Measurements from ENCODE around the gene RBM18. TPM values are rescaled to one million over a fixed set of nuclear protein-coding genes. Genes with fewer than 3 reads are reported as not detected.

Gene RBM18
- polyA plus RNA-seq, 2 donors, result 3.1 to 6.3 TPM

DNA sequence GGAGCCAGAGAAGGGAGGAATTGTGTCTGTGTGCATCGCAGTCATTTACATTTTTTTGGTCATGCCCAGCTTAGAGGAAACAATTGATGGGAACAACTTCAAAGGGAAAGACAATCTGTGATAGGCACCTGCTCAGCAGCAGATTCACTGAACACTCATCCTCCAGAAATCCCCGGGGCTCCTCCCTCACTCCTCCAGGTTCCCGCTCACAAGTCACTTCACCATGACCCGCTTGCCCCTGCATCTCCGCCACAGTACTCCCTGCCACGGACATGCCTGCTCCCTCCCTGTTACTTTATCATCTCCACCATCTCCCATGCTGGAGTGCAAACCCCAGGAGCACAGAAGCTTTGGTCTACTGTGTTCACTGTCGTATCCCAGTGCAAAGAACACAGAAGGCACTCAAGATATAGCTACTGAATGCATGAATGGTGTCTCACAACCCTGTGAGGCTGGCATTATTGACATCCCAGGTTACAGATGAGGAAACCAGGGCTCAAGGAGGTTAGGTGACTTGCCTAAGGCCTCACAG is 52.1 kb downstream of the RBM18 start:
- Histone ChIP-seq H3K4me3 (ENCODE audit: low read depth in 1 of 2, low read length in 2 of 2) (no peak overlapping the region), H3K27me3 (ENCODE audit: control insufficient read depth in 1 of 2, insufficient read depth in 2 of 2, low read length in 2 of 2) (peaks cover 0 to 3% of the 10 kb centered on the region in 2 donors), H3K36me3 (ENCODE audit: control insufficient read depth in 2 of 2, insufficient read depth in 2 of 2, low read length in 1 of 2) (no peaks in the 10 kb centered on the region), H3K4me1 (ENCODE audit: control insufficient read depth in 2 of 2, insufficient read depth in 2 of 2, low read length in 1 of 2) (peaks cover 4 to 9% of the 10 kb centered on the region in 2 donors), H3K27ac (ENCODE audit: low read depth in 2 of 2, low read length in 1 of 2) (no peak overlapping the region), H3K9me3 (ENCODE audit: control insufficient read depth in 2 of 2, insufficient read depth in 1 of 2, low read depth in 1 of 2, low read length in 1 of 2) (no peaks in the 10 kb centered on the region)
- WGBS, 2 donors, result 73 to 75% methylated on average over 7 of the region's 7 CpGs

DNA sequence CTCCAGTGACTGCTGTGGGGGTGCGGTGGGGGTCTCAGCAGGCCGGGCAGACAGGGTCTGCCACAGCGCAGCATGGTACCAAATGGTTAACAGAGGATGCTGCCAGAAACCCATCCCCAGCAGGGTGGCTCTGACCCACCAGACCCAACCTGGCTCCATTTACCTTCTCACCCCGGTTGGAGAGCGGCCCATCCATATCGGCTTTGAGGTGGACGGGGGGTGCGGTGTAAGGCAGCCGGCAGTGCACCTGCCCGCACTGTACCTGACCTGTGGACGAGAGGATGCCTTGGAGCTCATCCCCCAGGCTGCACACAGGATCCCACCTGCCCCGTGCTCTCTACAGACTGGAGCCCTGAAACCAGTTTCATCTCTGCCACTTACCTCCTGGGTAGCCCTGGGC is 55.2 kb downstream of the RBM18 start:
- H3K9me3 ChIP-seq (ENCODE audit: control insufficient read depth in 2 of 2, insufficient read depth in 1 of 2, low read depth in 1 of 2, low read length in 1 of 2), result no peaks in the 10 kb centered on the region
- H3K4me3 ChIP-seq (ENCODE audit: low read depth in 1 of 2, low read length in 2 of 2), result no peak overlapping the region
- H3K27ac ChIP-seq (ENCODE audit: low read depth in 2 of 2, low read length in 1 of 2), result no peak overlapping the region
- H3K4me1 ChIP-seq (ENCODE audit: control insufficient read depth in 2 of 2, insufficient read depth in 2 of 2, low read length in 1 of 2), result peaks cover 4 to 9% of the 10 kb centered on the region in 2 donors
- 95 to 96% methylated on average over 12 of the region's 12 CpGs for WGBS, 2 donors
- no peaks in the 10 kb centered on the region for H3K36me3 ChIP-seq (ENCODE audit: control insufficient read depth in 2 of 2, insufficient read depth in 2 of 2, low read length in 1 of 2)
- peaks cover 0 to 3% of the 10 kb centered on the region in 2 donors for H3K27me3 ChIP-seq (ENCODE audit: control insufficient read depth in 1 of 2, insufficient read depth in 2 of 2, low read length in 2 of 2)

DNA sequence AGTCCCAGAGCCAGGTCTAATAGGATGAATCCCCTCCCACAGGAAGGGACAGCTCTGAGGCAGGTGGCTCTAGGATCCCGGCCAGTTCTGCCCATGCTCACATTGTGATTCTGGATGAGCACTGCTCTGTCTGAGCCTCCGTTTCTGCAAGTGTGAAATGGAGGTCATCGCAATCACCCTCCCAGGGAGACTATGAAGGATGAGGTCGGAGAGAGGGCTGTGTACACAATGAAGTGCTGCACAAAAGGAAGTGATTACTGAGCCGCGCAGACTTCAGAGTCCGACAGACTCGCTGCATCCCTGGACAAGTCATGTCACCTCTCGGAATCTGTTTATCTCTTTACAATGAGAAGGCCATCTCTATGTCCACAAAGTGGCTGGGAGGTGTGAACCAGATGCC is 57.5 kb downstream of the RBM18 start:
- Histone ChIP-seq H3K27ac (ENCODE audit: low read depth in 2 of 2, low read length in 1 of 2) (no peak overlapping the region), H3K36me3 (ENCODE audit: control insufficient read depth in 2 of 2, insufficient read depth in 2 of 2, low read length in 1 of 2) (no peaks in the 10 kb centered on the region), H3K4me1 (ENCODE audit: control insufficient read depth in 2 of 2, insufficient read depth in 2 of 2, low read length in 1 of 2) (no peaks in the 10 kb centered on the region), H3K27me3 (ENCODE audit: control insufficient read depth in 1 of 2, insufficient read depth in 2 of 2, low read length in 2 of 2) (no peaks in the 10 kb centered on the region), H3K9me3 (ENCODE audit: control insufficient read depth in 2 of 2, insufficient read depth in 1 of 2, low read depth in 1 of 2, low read length in 1 of 2) (no peaks in the 10 kb centered on the region), H3K4me3 (ENCODE audit: low read depth in 1 of 2, low read length in 2 of 2) (no peak overlapping the region)
- WGBS, 2 donors, result 61 to 80% methylated on average over 9 of the region's 9 CpGs

DNA sequence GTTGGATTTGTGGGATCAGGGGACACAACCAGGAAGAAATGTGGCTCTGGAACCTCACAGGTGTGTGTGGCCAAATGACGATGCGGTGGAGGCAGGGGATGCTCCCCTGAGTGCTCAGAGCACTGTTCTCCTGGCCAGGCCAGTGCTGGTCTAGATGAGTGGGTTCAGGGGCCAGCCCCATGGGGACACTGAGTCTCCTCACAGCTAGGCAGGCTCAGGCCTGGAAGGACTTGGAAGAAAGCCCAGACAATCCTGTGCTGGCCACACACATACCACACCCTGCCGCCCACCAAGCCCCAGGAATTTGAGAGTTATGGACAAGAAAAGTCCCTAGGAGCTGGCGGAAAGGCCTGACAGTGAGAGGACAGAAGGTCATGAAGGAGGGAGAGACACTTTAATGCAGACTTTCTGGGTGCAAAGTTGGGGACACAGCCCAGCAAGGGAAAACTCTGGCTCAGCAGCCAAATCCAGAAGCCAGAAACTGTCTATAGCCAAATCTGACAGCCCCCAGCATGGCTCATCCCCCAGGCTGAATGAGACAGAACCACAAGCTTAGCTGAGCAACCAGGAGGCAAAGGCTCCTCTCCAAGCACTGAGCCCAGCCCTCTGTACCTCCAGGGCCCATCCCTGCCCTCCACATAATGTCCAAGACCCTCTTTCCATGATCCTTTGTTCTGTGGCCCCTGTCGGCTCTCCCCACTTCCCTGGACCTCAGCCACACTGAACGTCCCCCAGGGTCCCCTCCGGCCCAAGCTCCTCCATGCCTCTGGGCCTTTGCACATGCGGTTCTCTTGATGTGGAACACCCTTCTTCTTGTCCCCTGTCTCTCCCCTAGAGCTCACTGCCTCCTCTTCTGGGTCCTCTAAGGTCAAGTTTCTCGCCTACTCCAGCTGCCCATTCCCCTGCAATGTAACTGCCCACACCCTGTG is 58.3 kb downstream of the RBM18 start:
- H3K9me3 ChIP-seq (ENCODE audit: control insufficient read depth in 2 of 2, insufficient read depth in 1 of 2, low read depth in 1 of 2, low read length in 1 of 2), result no peaks in the 10 kb centered on the region
- H3K4me3 ChIP-seq (ENCODE audit: low read depth in 1 of 2, low read length in 2 of 2), result no peak overlapping the region
- no peak overlapping the region for H3K27ac ChIP-seq (ENCODE audit: low read depth in 2 of 2, low read length in 1 of 2)
- no peaks in the 10 kb centered on the region for H3K36me3 ChIP-seq (ENCODE audit: control insufficient read depth in 2 of 2, insufficient read depth in 2 of 2, low read length in 1 of 2)
- H3K4me1 ChIP-seq (ENCODE audit: control insufficient read depth in 2 of 2, insufficient read depth in 2 of 2, low read length in 1 of 2), result no peaks in the 10 kb centered on the region
- 83 to 85% methylated on average over 9 of the region's 9 CpGs for WGBS, 2 donors
- H3K27me3 ChIP-seq (ENCODE audit: control insufficient read depth in 1 of 2, insufficient read depth in 2 of 2, low read length in 2 of 2), result no peaks in the 10 kb centered on the region

DNA sequence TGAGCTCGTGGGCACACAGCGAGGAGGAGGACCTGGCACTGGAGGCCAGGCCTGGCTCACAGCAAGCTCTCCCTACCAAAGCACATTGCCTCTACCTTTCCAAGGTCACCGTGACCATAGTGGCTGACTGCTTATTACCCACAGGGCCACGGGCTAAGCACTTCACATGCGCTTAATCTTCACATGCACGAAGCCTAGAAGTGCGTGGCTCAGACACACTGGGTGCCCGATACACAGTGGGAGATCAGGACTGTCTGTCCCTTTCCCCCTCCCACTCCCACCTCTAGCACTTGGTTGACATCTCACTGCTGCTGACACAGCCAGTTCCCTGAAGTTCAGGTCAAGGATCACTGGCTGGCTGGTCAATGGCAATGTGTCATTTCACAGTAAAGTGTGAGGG is 59.5 kb downstream of the RBM18 start:
- Histone ChIP-seq H3K27me3 (ENCODE audit: control insufficient read depth in 1 of 2, insufficient read depth in 2 of 2, low read length in 2 of 2) (no peaks in the 10 kb centered on the region), H3K36me3 (ENCODE audit: control insufficient read depth in 2 of 2, insufficient read depth in 2 of 2, low read length in 1 of 2) (no peaks in the 10 kb centered on the region), H3K27ac (ENCODE audit: low read depth in 2 of 2, low read length in 1 of 2) (no peak overlapping the region), H3K4me1 (ENCODE audit: control insufficient read depth in 2 of 2, insufficient read depth in 2 of 2, low read length in 1 of 2) (no peaks in the 10 kb centered on the region), H3K4me3 (ENCODE audit: low read depth in 1 of 2, low read length in 2 of 2) (no peak overlapping the region), H3K9me3 (ENCODE audit: control insufficient read depth in 2 of 2, insufficient read depth in 1 of 2, low read depth in 1 of 2, low read length in 1 of 2) (no peaks in the 10 kb centered on the region)
- WGBS, 2 donors, result 93 to 95% methylated on average over 8 of the region's 8 CpGs

DNA sequence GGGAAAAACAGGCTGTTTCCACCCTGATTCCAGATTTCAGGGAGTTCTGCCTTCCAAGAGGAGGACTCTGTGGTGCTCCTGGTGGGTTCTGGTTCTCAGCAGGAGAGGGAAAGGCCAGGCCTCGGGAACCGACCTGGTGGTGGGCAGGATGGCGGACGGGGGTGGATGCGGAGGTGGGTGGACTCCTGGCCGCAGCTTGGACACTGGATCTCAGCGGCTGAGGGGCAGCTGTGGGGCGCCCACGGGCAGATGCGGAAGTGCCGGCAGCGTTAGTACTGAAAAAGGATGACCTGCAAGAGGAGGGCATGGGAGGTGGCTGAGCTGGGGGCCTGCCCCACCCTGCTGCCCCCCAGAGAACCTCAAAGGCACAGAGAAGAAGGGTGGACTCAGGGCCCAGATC is 60.1 kb downstream of the RBM18 start:
- Histone ChIP-seq H3K27me3 (ENCODE audit: control insufficient read depth in 1 of 2, insufficient read depth in 2 of 2, low read length in 2 of 2) (no peaks in the 10 kb centered on the region), H3K36me3 (ENCODE audit: control insufficient read depth in 2 of 2, insufficient read depth in 2 of 2, low read length in 1 of 2) (no peaks in the 10 kb centered on the region), H3K4me3 (ENCODE audit: low read depth in 1 of 2, low read length in 2 of 2) (no peak overlapping the region), H3K4me1 (ENCODE audit: control insufficient read depth in 2 of 2, insufficient read depth in 2 of 2, low read length in 1 of 2) (no peaks in the 10 kb centered on the region), H3K9me3 (ENCODE audit: control insufficient read depth in 2 of 2, insufficient read depth in 1 of 2, low read depth in 1 of 2, low read length in 1 of 2) (no peaks in the 10 kb centered on the region), H3K27ac (ENCODE audit: low read depth in 2 of 2, low read length in 1 of 2) (no peak overlapping the region)
- WGBS, 2 donors, result 92 to 94% methylated on average over 12 of the region's 12 CpGs

DNA sequence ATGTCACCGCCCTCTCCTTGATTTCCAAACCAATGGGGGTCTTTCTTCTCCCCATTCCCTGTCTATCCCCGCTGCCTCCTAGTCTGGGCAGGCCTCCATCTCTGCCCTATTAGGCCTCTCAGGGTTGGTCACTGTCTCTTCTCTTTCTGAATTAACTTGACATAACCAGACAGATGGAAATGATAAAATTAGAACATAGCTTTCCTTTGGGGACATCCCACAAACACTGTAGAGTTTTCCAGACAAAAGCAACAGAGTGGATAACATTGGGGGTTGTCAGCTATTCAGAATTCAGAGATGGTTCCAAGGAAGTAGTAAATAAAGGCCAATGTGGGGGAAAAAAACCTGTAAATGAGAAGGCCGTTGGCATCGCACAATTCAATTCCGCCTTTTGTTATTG is 60.6 kb downstream of the RBM18 start:
- H3K4me3 ChIP-seq (ENCODE audit: low read depth in 1 of 2, low read length in 2 of 2), result no peak overlapping the region
- no peaks in the 10 kb centered on the region for H3K9me3 ChIP-seq (ENCODE audit: control insufficient read depth in 2 of 2, insufficient read depth in 1 of 2, low read depth in 1 of 2, low read length in 1 of 2)
- 94 to 96% methylated on average over 5 of the region's 5 CpGs for WGBS, 2 donors
- H3K4me1 ChIP-seq (ENCODE audit: control insufficient read depth in 2 of 2, insufficient read depth in 2 of 2, low read length in 1 of 2), result no peaks in the 10 kb centered on the region
- H3K27ac ChIP-seq (ENCODE audit: low read depth in 2 of 2, low read length in 1 of 2), result no peak overlapping the region
- no peaks in the 10 kb centered on the region for H3K27me3 ChIP-seq (ENCODE audit: control insufficient read depth in 1 of 2, insufficient read depth in 2 of 2, low read length in 2 of 2)
- H3K36me3 ChIP-seq (ENCODE audit: control insufficient read depth in 2 of 2, insufficient read depth in 2 of 2, low read length in 1 of 2), result no peaks in the 10 kb centered on the region

DNA sequence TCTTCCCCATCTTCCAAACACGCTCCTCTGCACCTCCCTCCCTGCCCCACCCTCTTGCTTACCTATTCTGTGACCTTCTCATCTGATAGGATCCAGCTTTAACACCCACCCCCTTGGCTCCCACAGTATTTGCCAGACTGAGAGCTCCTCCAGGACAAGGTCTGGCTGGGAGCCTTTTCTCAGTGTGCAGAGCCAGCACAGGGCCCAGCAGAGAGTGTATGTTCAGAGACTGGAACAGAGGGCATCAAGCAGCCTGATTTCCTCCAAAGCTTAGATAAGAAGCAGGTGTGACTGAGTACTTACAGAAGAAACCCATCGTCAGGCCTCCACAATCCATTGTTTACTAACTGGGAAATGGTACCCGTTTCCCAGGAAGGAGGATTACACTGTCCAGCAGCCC is 62.5 kb downstream of the RBM18 start:
- no peak overlapping the region for H3K4me3 ChIP-seq (ENCODE audit: low read depth in 1 of 2, low read length in 2 of 2)
- no peak overlapping the region for H3K27ac ChIP-seq (ENCODE audit: low read depth in 2 of 2, low read length in 1 of 2)
- H3K4me1 ChIP-seq (ENCODE audit: control insufficient read depth in 2 of 2, insufficient read depth in 2 of 2, low read length in 1 of 2), result no peaks in the 10 kb centered on the region
- peaks cover 0 to 3% of the 10 kb centered on the region in 2 donors for H3K9me3 ChIP-seq (ENCODE audit: control insufficient read depth in 2 of 2, insufficient read depth in 1 of 2, low read depth in 1 of 2, low read length in 1 of 2)
- H3K27me3 ChIP-seq (ENCODE audit: control insufficient read depth in 1 of 2, insufficient read depth in 2 of 2, low read length in 2 of 2), result no peaks in the 10 kb centered on the region
- no peaks in the 10 kb centered on the region for H3K36me3 ChIP-seq (ENCODE audit: control insufficient read depth in 2 of 2, insufficient read depth in 2 of 2, low read length in 1 of 2)
- 65 to 68% methylated on average over 3 of the region's 3 CpGs for WGBS, 2 donors

DNA sequence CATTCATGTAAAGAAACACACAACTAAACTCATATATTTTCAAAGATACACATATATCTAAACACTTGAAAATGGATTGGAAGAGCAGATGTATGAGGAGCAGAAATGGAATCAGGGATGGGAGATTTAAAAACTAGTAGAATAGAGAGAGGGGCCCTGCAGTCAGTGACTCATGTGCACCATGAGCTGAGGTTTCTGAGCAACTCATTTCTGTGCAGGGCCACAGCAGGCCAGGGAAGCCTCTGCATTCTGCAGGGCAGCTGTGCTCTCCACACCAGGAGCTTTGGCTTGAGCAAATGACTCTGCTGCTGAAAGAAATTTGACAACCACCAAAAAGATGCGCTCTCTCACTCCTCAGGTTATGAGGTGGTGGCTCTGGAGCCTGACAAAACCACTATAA is 63.0 kb downstream of the RBM18 start:
- no peak overlapping the region for H3K27ac ChIP-seq (ENCODE audit: low read depth in 2 of 2, low read length in 1 of 2)
- H3K4me3 ChIP-seq (ENCODE audit: low read depth in 1 of 2, low read length in 2 of 2), result no peak overlapping the region
- WGBS, 2 donors, result 94 to 100% methylated on average over 1 of the region's 1 CpG
- H3K9me3 ChIP-seq (ENCODE audit: control insufficient read depth in 2 of 2, insufficient read depth in 1 of 2, low read depth in 1 of 2, low read length in 1 of 2), result peaks cover 0 to 3% of the 10 kb centered on the region in 2 donors
- H3K36me3 ChIP-seq (ENCODE audit: control insufficient read depth in 2 of 2, insufficient read depth in 2 of 2, low read length in 1 of 2), result no peaks in the 10 kb centered on the region
- H3K27me3 ChIP-seq (ENCODE audit: control insufficient read depth in 1 of 2, insufficient read depth in 2 of 2, low read length in 2 of 2), result no peaks in the 10 kb centered on the region
- H3K4me1 ChIP-seq (ENCODE audit: control insufficient read depth in 2 of 2, insufficient read depth in 2 of 2, low read length in 1 of 2), result no peaks in the 10 kb centered on the region

Measured in esophagus (tissue), 2 donors.